Neural progenitor cell (in vitro differentiated cells): ENCODE data around the gene MAK. TPM values are rescaled to one million over a fixed set of nuclear protein-coding genes. Genes with fewer than 3 reads are reported as not detected.

Experiments
- DNase-seq: peaks from one replicate; pipeline ENCODE4 v3.0.0-alpha.2; 2016; ENCODE audit warnings: low spot score
- H2AFZ ChIP-seq: fragments of 200-600 bp; sonication (generic); replicated peaks from 2 replicates; pipeline ENCODE4 v1.6.1; 2016; ENCODE audit warnings: antibody characterized with exemption
- H3F3A ChIP-seq: fragments of 200-600 bp; sonication (generic); 2 replicates; pipeline ENCODE4 v1.6.1; 2016; ENCODE audit warnings: antibody characterized with exemption, low read depth
- H3K27ac ChIP-seq: fragments of 200-600 bp; sonication (generic); 2 replicates; pipeline ENCODE4 v1.5.1; 2016; ENCODE audit warnings: mild to moderate bottlenecking
- H3K27me3 ChIP-seq: fragments of 200-600 bp; sonication (generic); 2 replicates; pipeline ENCODE4 v1.6.1; 2016; ENCODE audit warnings: mild to moderate bottlenecking, moderate library complexity
- H3K36me3 ChIP-seq: fragments of 200-600 bp; sonication (generic); 2 replicates; pipeline ENCODE4 v1.5.1; 2016
- H3K4me1 ChIP-seq: fragments of 200-600 bp; sonication (generic); 2 replicates; pipeline ENCODE4 v1.6.1; 2016; ENCODE audit warnings: mixed run types
- H3K4me2 ChIP-seq: fragments of 200-600 bp; sonication (generic); 2 replicates; pipeline ENCODE4 v1.6.1; 2016
- H3K4me3 ChIP-seq: fragments of 200-600 bp; sonication (generic); 2 replicates; pipeline ENCODE4 v1.5.1; 2016
- H3K79me2 ChIP-seq: fragments of 200-600 bp; sonication (generic); 2 replicates; pipeline ENCODE4 v1.6.1; 2016; ENCODE audit warnings: low read depth
- H3K9ac ChIP-seq: fragments of 200-600 bp; sonication (generic); 2 replicates; pipeline ENCODE4 v1.6.1; 2016
- H3K9me3 ChIP-seq: fragments of 200-600 bp; sonication (generic); 2 replicates; pipeline ENCODE4 v1.5.1; 2016; ENCODE audit warnings: low read depth
- H4K20me1 ChIP-seq: fragments of 200-600 bp; sonication (generic); 2 replicates; pipeline ENCODE4 v1.6.1; 2016; ENCODE audit warnings: low read depth
- H3K27ac Mint-ChIP-seq: 3 replicates; pipeline ENCODE4 v1.8.0; 2021; ENCODE audit warnings: mixed read lengths
- H3K27me3 Mint-ChIP-seq: 2 replicates; pipeline ENCODE4 v1.8.0; 2022; ENCODE audit warnings: low read depth, mild to moderate bottlenecking, inconsistent platforms, moderate library complexity, mixed read lengths; ENCODE audit not compliant: insufficient read depth
- H3K36me3 Mint-ChIP-seq: 3 replicates; pipeline ENCODE4 v1.8.0; 2021; ENCODE audit warnings: mixed read lengths
- H3K4me1 Mint-ChIP-seq: 3 replicates; pipeline ENCODE4 v1.8.0; 2021; ENCODE audit warnings: mixed read lengths
- H3K4me3 Mint-ChIP-seq: 3 replicates; pipeline ENCODE4 v1.8.0; 2021; ENCODE audit warnings: mild to moderate bottlenecking, moderate library complexity, mixed read lengths
- H3K9me3 Mint-ChIP-seq: 3 replicates; pipeline ENCODE4 v1.8.0; 2020; ENCODE audit warnings: mixed read lengths
- CTCF ChIP-seq: fragments of 200-600 bp; sonication (generic); IDR thresholded peaks from 2 replicates; pipeline ENCODE4 v1.5.1; 2017; ENCODE audit warnings: antibody characterized with exemption, mild to moderate bottlenecking
- EZH2 ChIP-seq: fragments of 200-600 bp; sonication (generic); IDR thresholded peaks from 2 replicates; pipeline ENCODE4 v1.6.1; 2017; ENCODE audit warnings: antibody characterized with exemption, mild to moderate bottlenecking, moderate library complexity
- EZH2phosphoT487 ChIP-seq: fragments of 200-600 bp; sonication (generic); IDR thresholded peaks from 2 replicates; pipeline ENCODE4 v1.6.1; 2017; ENCODE audit warnings: antibody characterized with exemption
- total RNA-seq: library from RNA; depleted of rRNA; stranded (reverse); fragments of >200 nt; gene quantifications from 2 replicates; pipeline ENCODE4 v1.2.3, GENCODE V29; 2015; ENCODE audit warnings: low replicate concordance

The MAK gene
- total RNA-seq, 1 donor from 2014 or later = 4.2 TPM

- Histone ChIP-seq H3K4me1 (peaks cover 26% of the 10 kb centered on the region), H3K27me3 (no peaks in the 10 kb centered on the region), H2AFZ (no peak overlapping the region), H3K27ac (no peak overlapping the region), H3K9me3 (no peaks in the 10 kb centered on the region), H3F3A (peaks cover 11% of the 10 kb centered on the region), H4K20me1 (peaks cover 57% of the 10 kb centered on the region), H3K4me3 (peak overlapping the region; percentile 89), H3K4me2 (peak overlapping the region; percentile 81), H3K9ac (no peak overlapping the region), H3K36me3 (no peaks in the 10 kb centered on the region), H3K79me2 (peaks cover 70% of the 10 kb centered on the region)
- Mint-ChIP-seq H3K9me3 (no peaks in the 10 kb centered on the region), H3K4me3 (peak overlapping the region; percentile 17), H3K27me3 (peaks cover 5% of the 10 kb centered on the region), H3K4me1 (peaks cover 20% of the 10 kb centered on the region), H3K36me3 (peaks cover 25% of the 10 kb centered on the region), H3K27ac (no peak overlapping the region)
- DNase-seq = no peak
- TF ChIP-seq EZH2phosphoT487 = no peak
- TF ChIP-seq CTCF = no peak
- no peak for TF ChIP-seq EZH2
These were observed 88.6 kb downstream of the MAK start for GRCh38 chr6:10749734-10750133.

GRCh38 chr6:10747251-10747972 lies 90.9 kb downstream of the MAK start, which contains the start of gene TMEM14B:
Gene TMEM14B, plus strand, starts transcription at chr6:10747805. Its CDS starts 1,441 bp downstream, at chr6:10749246.
- peak within 1 kb of the TSS; percentile 89 for H3K4me3 ChIP-seq
- peaks cover 12% of the 10 kb centered on the region for H3K36me3 Mint-ChIP-seq

GRCh38 chr6:10746915-10747250 lies 91.5 kb downstream of the MAK start:
- Mint-ChIP-seq H3K27ac (peak overlapping the region; percentile 46), H3K27me3 (peaks cover 5% of the 10 kb centered on the region), H3K4me3 (peak overlapping the region; percentile 94), H3K4me1 (peaks cover 20% of the 10 kb centered on the region), H3K9me3 (no peaks in the 10 kb centered on the region), H3K36me3 (peaks cover 12% of the 10 kb centered on the region)
- H3K4me2 ChIP-seq = peak overlapping the region; percentile 73
- H3K79me2 ChIP-seq = peaks cover 43% of the 10 kb centered on the region
- peaks cover 26% of the 10 kb centered on the region for H3K4me1 ChIP-seq
- no peak overlapping the region for H3K27ac ChIP-seq
- H3K4me3 ChIP-seq = peak overlapping the region; percentile 89
- TF ChIP-seq EZH2phosphoT487 (no peak), CTCF (no peak), EZH2 (no peak)
- no peaks in the 10 kb centered on the region for H3K9me3 ChIP-seq
- DNase-seq = no peak
- peak overlapping the region; percentile 70 for H2AFZ ChIP-seq
- no peaks in the 10 kb centered on the region for H3K27me3 ChIP-seq
- no peaks in the 10 kb centered on the region for H3K36me3 ChIP-seq
- peaks cover 35% of the 10 kb centered on the region for H4K20me1 ChIP-seq
- H3K9ac ChIP-seq = no peak overlapping the region
- H3F3A ChIP-seq = peaks cover 11% of the 10 kb centered on the region

More at GRCh38 chr6:10747251-10747972, 90.9 kb downstream of the MAK start, which contains the start of gene TMEM14B:
- no peaks in the 10 kb centered on the region for H3K9me3 ChIP-seq
- peak within 1 kb of the TSS; percentile 64 for H3K27ac Mint-ChIP-seq
- peaks cover 20% of the 10 kb centered on the region for H3K4me1 Mint-ChIP-seq
- H3K27me3 ChIP-seq = no peaks in the 10 kb centered on the region
- H3K9me3 Mint-ChIP-seq = no peaks in the 10 kb centered on the region
- H3K4me2 ChIP-seq = peak within 1 kb of the TSS; percentile 81
- H3K9ac ChIP-seq = peak within 1 kb of the TSS; percentile 85
- no peaks in the 10 kb centered on the region for H3K36me3 ChIP-seq
- peaks cover 5% of the 10 kb centered on the region for H3K27me3 Mint-ChIP-seq
- H2AFZ ChIP-seq = peak within 1 kb of the TSS; percentile 70
- peak within 1 kb of the TSS; percentile 94 for H3K4me3 Mint-ChIP-seq
- peaks cover 35% of the 10 kb centered on the region for H4K20me1 ChIP-seq
- peaks cover 47% of the 10 kb centered on the region for H3K79me2 ChIP-seq
- TF ChIP-seq EZH2 (no peak), CTCF (no peak), EZH2phosphoT487 (no peak)
- DNase-seq = peak; percentile 100
- peaks cover 26% of the 10 kb centered on the region for H3K4me1 ChIP-seq
- H3K27ac ChIP-seq = no peak within 1 kb of the TSS
- H3F3A ChIP-seq = peaks cover 11% of the 10 kb centered on the region
